HG03060 (cell line): ENCODE data around the gene FBLN1.
"Not testable (repeated sequence)": the region's sequence is repeated elsewhere in the genome, so short reads cannot be mapped to it uniquely, and the experiment has no call there.

Experiments
- ATAC-seq: cut with Tn5 transposase; IDR thresholded peaks from one replicate; pipeline ENCODE4 v1.9.1; 2021; ENCODE audit warnings: low read depth, moderate number of reproducible peaks; ENCODE audit not compliant: unreplicated experiment

The FBLN1 gene

DNA sequence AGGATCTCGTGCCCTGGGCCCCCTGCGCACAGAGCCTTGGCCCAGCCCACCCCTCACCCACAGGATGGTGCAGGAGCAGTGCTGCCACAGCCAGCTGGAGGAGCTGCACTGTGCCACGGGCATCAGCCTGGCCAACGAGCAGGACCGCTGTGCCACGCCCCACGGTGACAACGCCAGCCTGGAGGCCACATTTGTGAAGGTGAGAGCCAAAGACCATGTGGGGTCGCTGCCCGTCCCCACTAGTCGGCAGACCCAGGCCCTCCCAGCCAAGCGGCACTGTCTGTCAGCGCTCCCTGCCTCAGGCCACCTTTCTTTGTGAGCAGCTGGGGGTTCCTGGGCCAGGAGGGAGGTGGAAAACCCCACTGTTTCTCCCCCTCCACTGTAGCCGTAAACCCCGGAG, 22.8 kb downstream of the FBLN1 start:
- ATAC-seq = no peak

DNA sequence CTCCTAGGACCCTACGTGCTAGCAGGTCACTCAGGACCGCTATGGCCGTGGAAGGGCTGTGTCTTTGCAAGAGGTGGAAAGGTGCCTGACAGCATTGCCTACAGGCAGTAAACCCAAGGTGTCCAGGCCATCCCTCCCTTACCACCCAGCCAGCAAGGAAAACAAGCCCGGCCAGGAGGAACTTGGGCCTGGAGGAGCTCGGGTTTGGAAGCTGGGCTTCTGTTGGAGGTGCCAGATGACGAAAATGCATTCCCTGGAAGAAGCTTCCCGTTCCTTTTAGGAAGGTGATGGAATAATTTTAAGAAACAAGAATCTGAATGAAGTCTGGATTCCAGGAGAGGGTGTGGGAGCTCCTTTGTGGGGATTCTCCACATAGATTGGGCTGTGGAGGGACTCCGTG, 23.6 kb downstream of the FBLN1 start:
- ATAC-seq = no peak

DNA sequence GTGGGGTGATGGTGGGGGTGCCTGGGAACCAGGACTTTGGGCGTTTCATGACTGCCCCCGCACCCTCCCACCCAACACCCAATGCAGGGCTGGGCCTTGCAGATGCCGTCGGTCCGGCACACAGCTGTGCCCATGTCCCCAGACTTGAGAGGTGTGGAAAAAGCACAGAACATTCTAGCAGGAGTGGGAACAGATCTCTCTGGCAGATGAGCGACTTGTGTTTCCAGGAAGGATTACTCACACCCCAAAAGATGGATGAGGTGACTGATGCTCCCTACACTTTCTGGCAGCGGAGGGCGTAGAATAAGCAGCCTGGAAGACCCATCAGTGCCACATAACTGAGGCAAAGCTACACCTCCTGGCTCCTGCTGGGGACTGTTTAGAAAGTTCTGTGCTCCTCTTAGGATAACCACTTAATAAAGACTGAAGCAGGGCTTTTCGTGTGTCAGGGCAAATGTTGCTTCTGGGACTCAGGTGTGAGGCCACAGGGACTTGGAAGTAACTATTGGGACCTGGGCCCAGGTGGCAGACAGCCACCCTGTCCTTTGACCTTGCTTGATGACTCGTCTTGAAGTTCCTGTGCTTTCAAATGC, 24.2 kb downstream of the FBLN1 start:
- no peak for ATAC-seq

DNA sequence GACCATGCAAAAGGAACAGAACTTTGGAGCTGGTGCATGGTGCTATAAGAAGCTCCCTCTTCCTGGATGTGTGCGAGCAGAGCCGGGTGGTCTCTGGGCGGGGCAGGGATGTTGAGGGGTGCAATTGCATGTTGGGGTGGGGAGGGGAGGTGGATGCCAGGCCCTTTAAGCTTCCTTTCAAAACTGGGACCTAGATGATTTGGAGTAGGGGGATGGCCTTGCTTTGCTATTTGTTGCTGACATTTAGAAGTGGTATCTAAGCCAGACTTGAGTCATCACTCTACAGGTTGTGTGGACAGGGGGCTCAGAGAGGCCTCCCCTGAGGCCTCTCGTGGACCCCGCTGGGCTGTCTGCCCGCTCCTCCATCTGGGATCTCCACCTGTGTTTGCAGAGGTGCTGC, 24.8 kb downstream of the FBLN1 start:
- ATAC-seq = no peak

DNA sequence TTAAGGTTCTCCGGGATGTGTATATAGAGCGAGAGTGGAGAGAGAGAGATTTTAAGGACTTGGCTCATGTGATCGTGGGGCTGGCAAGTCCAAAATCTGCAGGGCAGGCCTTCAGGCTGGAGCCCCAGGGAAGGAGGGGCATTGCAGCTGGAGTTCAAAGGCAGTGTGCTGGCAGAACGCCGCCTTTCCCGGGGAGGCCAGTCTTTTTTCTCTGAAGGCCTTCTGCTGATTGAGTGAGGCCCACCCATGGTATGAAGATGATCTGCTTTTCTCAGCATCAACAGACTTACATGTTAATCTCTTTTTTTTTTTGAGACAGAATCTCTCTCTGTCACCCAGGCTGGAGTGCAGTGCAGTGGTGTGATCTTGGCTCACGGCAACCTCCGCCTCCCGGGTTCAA, 25.4 kb downstream of the FBLN1 start:
- no peak for ATAC-seq

DNA sequence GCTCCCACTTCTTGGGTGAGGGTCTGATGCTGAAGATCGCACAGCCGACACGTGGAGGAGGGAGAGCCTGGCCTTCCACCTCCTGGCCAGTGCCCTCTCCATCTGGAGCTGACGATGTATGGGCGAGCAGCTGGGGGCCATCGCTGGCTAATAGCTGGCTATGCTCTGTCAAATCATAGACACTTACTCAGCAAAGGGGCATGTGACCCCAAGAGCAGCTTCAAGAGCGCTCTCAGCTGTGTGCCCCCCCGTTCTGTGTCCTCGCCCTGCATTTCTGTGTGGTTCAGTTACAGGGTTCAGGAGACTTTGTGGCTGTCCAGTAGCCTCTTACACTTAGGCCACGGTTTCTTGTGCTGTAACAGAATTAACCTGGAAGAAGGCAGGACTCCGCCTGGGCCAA, 26.4 kb downstream of the FBLN1 start:
- no peak for ATAC-seq

DNA sequence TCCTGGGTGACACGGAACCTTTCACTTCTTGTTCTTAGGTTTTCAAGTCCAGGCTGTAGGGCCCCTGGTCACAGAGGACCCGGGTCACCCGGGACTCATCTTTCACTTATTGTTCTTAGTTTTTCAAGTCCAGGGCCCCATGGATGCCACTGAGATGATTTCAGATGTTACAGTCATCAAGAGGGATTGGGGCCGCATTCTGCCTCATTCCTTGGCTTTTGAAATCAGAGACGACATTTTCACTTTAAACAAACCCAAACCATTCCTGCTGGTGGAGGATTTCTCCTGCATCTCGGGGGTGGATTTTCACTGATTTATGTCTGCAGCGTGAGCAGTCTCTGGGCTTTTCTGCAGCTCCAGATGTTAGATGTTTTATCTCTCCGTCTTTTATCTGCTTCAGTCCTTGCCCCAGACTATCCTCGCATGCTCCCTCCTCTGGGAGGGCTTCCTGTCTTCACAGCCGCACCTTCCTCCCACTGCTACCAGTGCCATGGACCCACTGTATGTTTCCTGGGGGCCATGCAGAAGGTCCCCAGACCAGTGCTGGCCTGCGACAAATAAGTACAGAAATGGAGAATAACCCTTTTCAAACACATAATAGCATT, 27.4 kb downstream of the FBLN1 start:
- ATAC-seq = no peak

DNA sequence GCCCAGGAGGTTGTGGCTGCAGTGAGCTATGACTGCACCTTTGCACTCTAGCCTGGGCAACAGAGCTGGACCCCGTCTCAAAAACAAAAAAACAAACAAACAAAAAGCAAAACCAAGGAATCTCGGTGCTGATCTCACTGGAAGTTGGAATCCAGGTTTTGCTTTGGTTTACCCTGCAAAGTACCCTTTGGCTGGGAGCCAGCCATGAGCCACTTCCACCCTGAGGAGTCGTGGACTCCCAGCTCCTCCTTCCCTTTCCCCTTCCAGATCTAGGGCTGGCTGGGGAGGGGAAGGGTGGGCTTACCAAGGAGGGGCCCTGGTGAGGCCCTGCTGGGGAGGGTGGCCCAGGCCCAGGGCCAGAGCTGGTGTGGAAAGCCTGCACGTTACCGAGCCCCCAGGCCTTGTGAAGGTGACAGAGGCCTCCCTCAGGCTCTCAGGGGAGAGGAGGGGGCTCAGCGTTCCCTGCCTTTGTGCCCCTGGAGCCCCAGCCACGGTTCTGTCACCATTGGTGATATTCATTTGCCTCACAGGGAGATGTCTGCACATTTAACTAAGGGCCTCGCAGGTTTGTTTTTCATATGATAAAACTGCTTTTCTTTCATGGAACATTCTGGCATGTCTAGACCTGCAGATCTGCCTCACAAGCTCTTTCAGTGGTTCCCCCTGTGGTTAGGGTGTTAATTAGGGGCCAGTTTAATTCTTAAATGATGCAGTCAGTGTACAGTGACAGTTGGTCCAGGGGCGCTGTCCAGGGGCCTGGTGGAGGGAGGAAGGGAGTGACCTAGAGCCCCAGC, 29.0 kb downstream of the FBLN1 start:
- no peak for ATAC-seq

DNA sequence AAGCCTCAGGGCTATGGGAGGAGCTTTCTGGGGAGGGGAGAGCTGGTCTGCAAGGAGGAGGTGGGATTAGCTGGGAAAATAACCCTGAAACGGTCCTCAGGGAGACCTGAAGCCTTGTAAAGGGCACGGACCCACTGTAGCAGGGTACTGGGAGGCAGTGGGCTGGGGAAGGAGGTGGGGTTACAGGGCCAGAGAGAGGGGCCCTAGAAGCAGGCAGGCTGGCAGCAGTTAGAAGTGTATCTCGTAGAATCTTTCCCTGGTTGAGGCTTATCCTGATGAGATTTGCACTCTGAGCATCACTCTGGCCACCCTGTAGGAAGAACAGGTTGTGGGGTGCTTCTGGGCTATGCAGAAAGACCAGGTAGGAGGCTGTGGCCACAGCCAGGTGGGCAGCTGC, 29.6 kb downstream of the FBLN1 start:
- no peak for ATAC-seq

DNA sequence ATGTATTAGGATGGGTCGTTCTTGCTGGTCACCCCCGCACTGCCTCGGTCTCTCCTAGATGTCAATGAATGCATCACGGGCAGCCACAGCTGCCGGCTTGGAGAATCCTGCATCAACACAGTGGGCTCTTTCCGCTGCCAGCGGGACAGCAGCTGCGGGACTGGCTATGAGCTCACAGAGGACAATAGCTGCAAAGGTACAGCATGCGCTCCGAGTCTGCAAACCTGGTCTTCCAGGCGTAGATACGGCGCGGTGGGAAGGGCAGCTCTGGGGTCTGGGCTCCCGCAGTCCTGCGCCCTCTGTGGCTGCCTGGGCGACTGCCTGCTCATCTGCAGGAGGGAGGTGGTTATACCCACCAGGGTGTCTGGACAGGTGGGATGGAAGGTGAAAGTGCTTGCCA, 31.0 kb downstream of the FBLN1 start:
- ATAC-seq = no peak

DNA sequence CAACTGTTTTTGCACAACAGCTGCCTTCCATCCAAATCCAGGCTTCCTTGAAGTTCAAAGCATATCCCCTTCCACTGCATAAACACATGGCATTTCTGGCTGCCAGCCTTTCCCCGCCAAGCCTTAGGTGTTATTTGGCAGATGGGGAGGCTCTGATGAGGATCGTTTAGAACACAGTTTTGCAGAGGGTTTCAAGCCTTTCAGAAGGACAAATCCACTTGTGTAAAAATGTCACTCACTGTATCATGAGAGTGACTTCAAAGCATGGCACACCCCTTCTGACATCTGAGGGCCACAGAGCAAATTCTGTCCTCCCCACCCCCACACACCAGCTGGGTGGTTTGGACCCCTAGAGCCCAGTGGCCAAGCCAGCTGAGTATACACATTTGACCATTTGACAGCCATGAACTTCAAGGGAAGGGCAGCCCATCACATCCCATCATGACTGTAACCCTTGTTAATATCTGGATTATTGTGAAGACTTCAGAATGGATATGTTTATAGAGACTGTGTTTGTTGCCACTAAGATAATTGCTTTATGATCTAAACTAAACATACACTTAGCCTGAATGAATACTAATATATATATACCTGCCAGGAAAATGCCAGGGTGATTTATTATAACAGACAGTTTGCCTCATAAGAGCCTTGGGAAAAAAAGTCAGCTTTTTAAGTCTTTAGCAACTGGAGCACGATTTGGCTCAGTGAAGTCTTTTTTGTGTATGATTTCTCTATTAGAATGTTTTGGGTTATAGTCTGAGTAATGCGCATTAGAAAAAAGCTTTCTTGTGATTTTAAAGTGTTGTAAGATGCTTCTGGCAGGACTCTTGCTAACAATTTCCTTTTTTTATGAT, 31.9 kb downstream of the FBLN1 start:
- no peak for ATAC-seq

DNA sequence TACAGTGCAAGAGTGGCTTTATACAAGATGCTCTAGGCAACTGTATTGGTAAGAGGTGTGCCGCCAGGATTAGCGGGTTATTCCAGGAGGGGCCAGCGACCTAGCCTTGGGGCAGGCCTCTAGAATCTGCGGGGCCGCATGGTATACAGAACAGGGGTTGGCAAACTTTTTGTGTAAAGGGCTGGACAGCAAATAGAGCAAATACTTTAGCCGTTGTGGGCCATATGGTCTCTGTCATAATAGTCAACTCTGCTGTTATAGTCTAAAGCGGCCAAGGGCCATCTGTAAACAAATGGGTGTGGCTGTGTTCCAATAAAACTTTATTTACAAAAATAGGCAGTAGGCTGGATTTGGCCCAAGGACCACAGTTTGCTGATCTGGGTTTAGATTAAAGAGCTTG, 32.6 kb downstream of the FBLN1 start:
- ATAC-seq = no peak

DNA sequence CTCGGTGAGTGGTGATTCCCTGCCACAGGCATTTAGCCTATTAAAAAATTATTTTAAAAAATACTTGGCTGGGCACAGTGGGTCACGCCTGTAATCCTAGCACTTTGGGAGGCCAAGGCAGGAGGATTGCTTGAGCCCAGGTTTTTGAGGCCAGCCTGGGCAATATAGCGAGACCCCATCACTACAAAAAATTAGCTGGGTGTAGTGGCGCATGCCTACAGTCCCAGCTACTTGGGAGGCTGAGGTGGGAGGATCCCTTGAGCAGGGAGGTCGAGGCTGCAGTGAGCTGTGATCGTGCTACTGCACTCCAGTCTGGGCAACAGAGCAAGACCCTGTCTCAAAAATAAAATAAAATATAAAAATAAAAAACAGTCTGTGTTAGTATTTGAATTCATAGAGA, 33.2 kb downstream of the FBLN1 start:
- not testable (repeated sequence) for ATAC-seq

DNA sequence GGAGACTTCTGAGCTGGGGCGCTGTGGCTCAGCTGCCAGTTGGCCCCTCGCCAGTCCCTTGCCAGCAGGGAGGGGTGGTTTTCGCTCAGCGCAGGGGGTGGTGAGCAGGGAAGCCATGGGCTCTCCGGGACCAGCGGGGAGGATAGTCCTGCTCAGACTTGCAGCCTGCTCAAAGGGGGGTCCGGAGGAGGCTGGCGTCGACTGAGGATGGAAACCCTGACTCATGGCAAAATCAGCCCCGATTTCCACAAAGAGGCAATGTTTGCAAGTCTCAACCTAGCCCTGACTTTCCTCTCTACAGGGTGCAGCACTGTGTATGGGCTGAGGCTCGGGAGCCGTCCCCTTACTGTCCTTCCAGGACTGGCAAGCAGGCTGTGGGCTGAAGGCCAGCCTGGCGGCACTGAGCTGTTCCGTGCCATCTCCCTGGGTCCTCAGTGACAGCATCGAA, 35.1 kb downstream of the FBLN1 start:
- no peak for ATAC-seq

DNA sequence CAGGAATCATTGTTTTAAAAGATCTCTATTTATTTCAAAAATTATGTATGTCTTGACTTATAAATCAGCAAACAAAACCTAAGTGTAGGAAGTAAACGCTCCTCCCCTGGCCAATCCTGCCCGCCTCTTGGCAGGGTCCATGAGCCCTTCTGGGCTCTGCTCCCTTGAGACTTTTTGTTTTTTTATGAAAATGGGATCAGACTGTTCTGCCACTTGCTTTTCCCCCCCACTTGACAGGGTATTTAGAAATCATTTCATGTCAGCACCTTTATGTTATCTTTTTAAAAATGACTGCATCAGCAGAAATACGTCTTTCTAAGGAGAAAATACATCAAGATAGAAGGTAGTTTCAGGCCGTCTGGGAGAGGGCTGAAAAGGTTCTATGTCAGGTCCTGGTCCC, 35.6 kb downstream of the FBLN1 start:
- ATAC-seq = no peak

DNA sequence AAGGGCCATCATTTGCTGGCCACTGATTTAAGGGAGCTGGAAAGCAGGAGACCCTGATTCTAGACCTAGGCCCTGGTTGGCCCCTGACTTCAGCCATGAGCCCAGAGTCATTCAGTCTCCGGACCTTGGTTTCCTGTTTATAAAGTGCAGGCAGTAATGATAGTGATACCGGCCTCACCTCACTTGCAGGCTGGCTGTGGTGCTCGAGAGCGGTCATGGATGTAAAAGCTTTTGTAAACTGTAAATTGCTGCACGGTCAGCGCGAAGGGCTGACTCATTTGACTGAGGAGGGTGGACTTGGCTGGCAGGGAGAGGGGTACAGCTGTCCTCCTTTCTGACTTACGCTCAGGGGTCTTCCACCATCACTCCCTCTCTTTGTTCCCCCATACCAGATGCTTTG, 37.4 kb downstream of the FBLN1 start:
- ATAC-seq = no peak

DNA sequence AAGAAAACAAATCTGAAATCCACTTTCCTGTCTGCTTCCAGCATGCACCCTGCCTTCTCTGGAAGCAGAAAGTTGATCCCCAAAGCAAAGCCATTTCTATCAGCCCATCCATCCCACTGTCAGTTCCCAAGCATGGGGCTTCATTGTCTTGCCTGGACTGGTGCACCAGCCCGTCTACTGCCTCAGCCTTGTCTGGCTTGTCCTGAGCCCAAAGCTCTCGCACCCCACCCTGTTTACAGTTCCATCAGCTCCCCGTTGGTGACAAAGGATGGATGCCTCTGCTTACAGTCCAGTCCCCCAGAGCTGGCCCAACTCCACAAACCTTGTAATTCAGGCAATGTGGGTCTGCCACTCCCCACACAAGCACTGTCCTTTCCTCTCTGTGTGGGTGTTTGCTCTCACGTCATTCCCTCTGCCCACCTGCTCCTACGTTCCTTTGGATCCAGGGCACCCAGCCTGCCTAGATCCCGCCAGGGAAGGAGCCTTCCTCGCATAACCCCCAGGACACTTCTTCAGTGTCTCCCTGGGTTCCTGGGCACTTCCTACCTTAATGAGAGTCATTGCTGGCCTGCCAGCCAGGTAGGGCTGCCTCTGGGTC, 38.8 kb downstream of the FBLN1 start:
- ATAC-seq = no peak

DNA sequence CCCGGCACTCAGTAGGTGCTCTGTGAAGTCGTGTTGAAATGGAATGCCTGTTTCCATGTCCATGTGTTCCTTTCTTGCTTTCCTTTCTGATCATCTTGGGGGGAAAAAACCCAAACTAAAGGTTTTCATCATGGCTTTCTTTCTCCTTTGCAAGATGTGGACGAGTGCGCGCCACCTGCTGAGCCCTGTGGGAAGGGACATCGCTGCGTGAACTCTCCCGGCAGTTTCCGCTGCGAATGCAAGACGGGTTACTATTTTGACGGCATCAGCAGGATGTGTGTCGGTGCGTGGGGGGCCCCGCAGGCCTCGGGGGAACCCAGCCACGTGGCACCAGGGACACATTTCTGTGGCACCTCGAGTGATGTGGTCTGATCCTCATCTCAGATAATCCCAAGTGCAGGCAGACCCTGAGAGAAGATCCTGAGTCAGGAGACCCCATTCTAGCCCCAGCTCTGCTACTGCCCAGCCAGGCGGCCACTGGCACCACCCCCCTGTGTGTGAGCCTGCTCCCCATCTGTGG, 39.4 kb downstream of the FBLN1 start:
- no peak for ATAC-seq

DNA sequence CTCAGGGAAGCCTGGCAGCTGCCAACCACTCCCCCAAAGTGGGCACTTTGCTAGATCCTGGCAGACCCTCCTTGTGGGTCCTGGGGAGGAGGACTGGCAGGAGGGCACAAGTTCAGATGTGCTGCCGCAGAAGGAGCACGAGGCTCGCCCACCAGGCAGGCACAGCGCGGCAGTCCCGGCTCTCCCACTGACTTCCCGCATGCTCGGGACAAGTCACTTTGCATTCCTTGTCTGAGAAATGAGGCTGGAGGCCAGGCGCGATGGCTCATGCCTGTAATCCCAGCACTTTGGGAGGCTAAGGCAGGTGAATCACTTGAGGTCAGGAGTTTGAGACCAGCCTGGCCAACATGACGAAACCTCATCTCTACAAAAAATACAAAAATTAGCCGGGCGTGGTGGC, 40.1 kb downstream of the FBLN1 start:
- ATAC-seq = not testable (repeated sequence)

DNA sequence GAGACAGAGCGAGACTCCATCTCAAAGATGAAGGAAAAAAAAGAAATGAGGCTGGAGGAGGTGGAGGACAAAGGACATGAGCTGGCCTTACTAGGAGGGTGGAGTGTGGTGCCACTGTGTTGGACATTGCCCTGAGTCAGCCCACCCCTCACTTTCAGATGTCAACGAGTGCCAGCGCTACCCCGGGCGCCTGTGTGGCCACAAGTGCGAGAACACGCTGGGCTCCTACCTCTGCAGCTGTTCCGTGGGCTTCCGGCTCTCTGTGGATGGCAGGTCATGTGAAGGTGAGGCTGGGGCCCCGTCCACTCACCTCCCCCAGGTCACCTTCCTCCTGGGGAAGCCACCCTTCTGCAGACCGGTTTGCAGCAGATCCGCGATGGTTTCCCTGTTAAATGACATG, 40.6 kb downstream of the FBLN1 start:
- ATAC-seq = no peak
